Heart right ventricle (tissue), 16 donors: Measurements from ENCODE around the gene ATP6V1E1. TPM values are rescaled to one million over a fixed set of nuclear protein-coding genes. Genes with fewer than 3 reads are reported as not detected.
A peak's percentile ranks its signal among the peaks of the same experiment; 100 is the strongest.
"Not testable (repeated sequence)": the region's sequence is repeated elsewhere in the genome, so short reads cannot be mapped to it uniquely, and the experiment has no call there.

Experiments used
- ATAC-seq, 8 donors: fragments of 200-7000 bp; cut with Tn5 transposase; one replicate each; pipeline ENCODE4 v1.9.1; 2020; ENCODE audit warnings: mild to moderate bottlenecking in 8 of 8, moderate library complexity in 8 of 8, moderate number of reproducible peaks in 1 of 8
- DNase-seq, 2 donors: peaks; one replicate each; pipeline ENCODE4 v3.0.0-alpha.2; 2020
- H3K27ac ChIP-seq, 10 donors: fragments of 200-600 bp; sonication (generic) in 2 of 10; one replicate each; pipeline versions ENCODE4 v1.5.0 to v1.8.0; 2020 to 2022; ENCODE audit warnings: mild to moderate bottlenecking in 3 of 10
- H3K27me3 ChIP-seq, 7 donors: fragments of 200-600 bp; one replicate each; pipeline ENCODE4 v1.8.0; 2021 to 2022; ENCODE audit warnings: mild to moderate bottlenecking in 2 of 7
- H3K36me3 ChIP-seq, 9 donors: fragments of 200-600 bp; sonication (generic) in 1 of 9; one replicate each; pipeline versions ENCODE4 v1.5.0 to v1.8.0; 2020 to 2022; ENCODE audit warnings: mild to moderate bottlenecking in 2 of 9
- H3K4me1 ChIP-seq, 9 donors: fragments of 200-600 bp; sonication (generic) in 1 of 9; one replicate each; pipeline versions ENCODE4 v1.5.0 to v1.8.0; 2020 to 2022; ENCODE audit warnings: mild to moderate bottlenecking in 4 of 9
- H3K4me3 ChIP-seq, 10 donors: fragments of 200-600 bp; sonication (generic) in 2 of 10; one replicate each; pipeline versions ENCODE4 v1.5.0 to v1.8.0; 2020 to 2022; ENCODE audit warnings: mild to moderate bottlenecking in 7 of 10, moderate library complexity in 2 of 10
- H3K9me3 ChIP-seq, 11 donors: fragments of 200-600 bp in 10 of 11; sonication (generic) in 2 of 11; one replicate each; pipeline versions ENCODE4 v1.5.0 to v1.8.0; 2013 to 2022; ENCODE audit warnings: mild to moderate bottlenecking in 2 of 11, control low read depth in 1 of 11, moderate library complexity in 1 of 11
- CTCF ChIP-seq, 9 donors: fragments of 200-600 bp; sonication (generic) in 2 of 9; IDR thresholded peaks; one replicate each; pipeline versions ENCODE4 v1.5.0 to v1.8.0; 2021 to 2022; ENCODE audit warnings: antibody characterized with exemption in 9 of 9, mild to moderate bottlenecking in 5 of 9, moderate library complexity in 1 of 9
- WGBS, 2 donors: extraction: QIAGEN DNeasy Blood & Tissue Kit; methylation state at CpG; one replicate each; pipeline ENCODE4 v1.1.7; 2013; ENCODE audit warnings: inconsistent platforms in 1 of 2; 5-methylcytosine and 5-hydroxymethylcytosine counted together
- intact Hi-C, 10 donors: fragments of 100-400 bp; cut with DNase I; formaldehyde crosslinking; loops; one replicate each; pipeline versions ENCODE4 v1.11.1 to v1.14.2; 2022
- polyA plus RNA-seq, 2 donors: library from polyadenylated mRNA; stranded (reverse); fragments of 200-250 nt; gene quantifications; one replicate each; pipeline ENCODE4 v1.2.3, GENCODE V29; 2013
- total RNA-seq, 10 donors: library from RNA; stranded (reverse); fragmentation: NEBNext Ultra II Directional in 3 of 10; extraction: Animal tissue kit (Norgen Biotek cat#: 25700) in 3 of 10; gene quantifications; one replicate each; pipeline versions ENCODE4 v1.2.1 to v1.2.4, GENCODE V29; 2021 to 2023
- donor health status: Arrhythmogenic right ventricular cardiomyopathy.
- donor health status: ischemic (EF 13 %, LVEDD 7.1; RV severe dilation, severe dysfunction).
- donor health status: healthy with polysubstance abuse.
- donor health status: DM: no; HTN: yes; CAD: no.
- donor health status: DM: no; HTN: no; CAD: no.
- donor health status: ischemic (EF 25% LVEDD 6.9; RV normal size, moderate dysfunction).
- donor health status: ischemic (EF 25% LVEDD 5.7; RV mildly dilated, moderate dysfunction).
- donor health status: healthy.
- donor health status: DM: yes; HTN: yes; CAD: no.
- donor health status: Ischemic cardiomyopathy.
- donor health status: ischemic (EF 35%, LVEDD 5.7; RV mildly dilated, moderate dysfunction).
- donor health status: nonischemic (EF 11% LVEDD 7.7; RV severe dilation, severe dysfunction).
- donor health status: DM: yes; HTN: yes; CAD: no.
- donor health status: PGD.
- donor health status: ischemic (EF 29% LVEDD 5.4; RV normal size, mild dysfunction).
- donor health status: nonischemic (EF 23%, LVEDD 6.1; RV moderate dilation, normal function).

The ATP6V1E1 gene
- total and polyA plus RNA-seq, 12 donors = 73.4 to 278 (median 218) TPM

GRCh38 chr22:17575151-17575550 is 53.4 kb downstream of the ATP6V1E1 start:
- Histone ChIP-seq H3K27ac (no peak overlapping the region), H3K4me1 (peaks cover 11 to 26% (median 20%) of the 10 kb centered on the region in 9 donors), H3K36me3 (no peaks in the 10 kb centered on the region), H3K9me3 (no peaks in the 10 kb centered on the region), H3K4me3 (no peak overlapping the region), H3K27me3 (no peaks in the 10 kb centered on the region)
- no peak for TF ChIP-seq CTCF (IDR thresholded peaks at IDR 0.05)
- ATAC-seq = no peak
- intact Hi-C loops = no loop called here
- DNase-seq = no peak
- WGBS, 2 donors = 81 to 84% methylated on average over 5 of the region's 5 CpGs

- DNase-seq = peak; percentile 78 to 87
These were observed 57.5 kb downstream of the ATP6V1E1 start for GRCh38 chr22:17570851-17571631.

GRCh38 chr22:17569971-17570511 is 58.5 kb downstream of the ATP6V1E1 start:
- TF ChIP-seq CTCF (IDR thresholded peaks at IDR 0.05) = no peak
- no peaks in the 10 kb centered on the region for H3K27me3 ChIP-seq
- 25 to 26% methylated on average over 8 of the region's 8 CpGs for WGBS, 2 donors
- peak overlapping the region in 2 of 10 donors; percentile 20 to 51 for H3K4me3 ChIP-seq
- no peak for DNase-seq
- peak overlapping the region; percentile 57 to 94 (median 84) for H3K27ac ChIP-seq
- intact Hi-C loops = loop anchor here in 5 of 10 donors (2.0 to 10.0 kb wide), 5 partner anchors 57 to 217 kb away; partner anchors contain the start of genes BCL2L13 (in 3 of the 5) and ATP6V1E1 (in 2 of the 5)
- H3K36me3 ChIP-seq = no peaks in the 10 kb centered on the region
- H3K9me3 ChIP-seq = no peaks in the 10 kb centered on the region
- peaks cover 11 to 31% (median 27%) of the 10 kb centered on the region in 9 donors for H3K4me1 ChIP-seq
- peak in 7 of 8 donors; percentile 9 to 67 (median 46) for ATAC-seq

More at GRCh38 chr22:17570851-17571631, 57.5 kb downstream of the ATP6V1E1 start:
- peak overlapping the region in 9 of 10 donors; percentile 3 to 51 (median 41) for H3K4me3 ChIP-seq
- TF ChIP-seq CTCF (IDR thresholded peaks at IDR 0.05) = no peak
- H3K27me3 ChIP-seq = no peaks in the 10 kb centered on the region
- intact Hi-C loops = loop anchor here in 4 of 10 donors (2.0 to 5.0 kb wide), 3 partner anchors 56 to 216 kb away; partner anchors contain the start of genes BCL2L13 (in 3 of the 4) and ATP6V1E1 (in 2 of the 4)
- no peaks in the 10 kb centered on the region for H3K36me3 ChIP-seq
- H3K27ac ChIP-seq = peak overlapping the region; percentile 81 to 94 (median 86)
- H3K9me3 ChIP-seq = no peaks in the 10 kb centered on the region
- H3K4me1 ChIP-seq = peaks cover 11 to 35% (median 27%) of the 10 kb centered on the region in 9 donors
- ATAC-seq = peak; percentile 84 to 96 (median 94)
- 15 to 17% methylated on average over 21 of the region's 21 CpGs for WGBS, 2 donors

- Histone ChIP-seq H3K27ac (peak overlapping the region in 2 of 10 donors; percentile 35 to 39), H3K27me3 (no peaks in the 10 kb centered on the region), H3K9me3 (no peaks in the 10 kb centered on the region), H3K36me3 (no peaks in the 10 kb centered on the region), H3K4me1 (peaks cover 22 to 58% (median 44%) of the 10 kb centered on the region in 9 donors), H3K4me3 (no peak overlapping the region)
- intact Hi-C loops = loop anchor here in 2 of 10 donors (10.0 kb wide), 2 partner anchors 158 to 218 kb away; no protein-coding TSS in a partner anchor
- 80 to 91% methylated on average over 10 of the region's 10 CpGs for WGBS, 2 donors
- TF ChIP-seq CTCF (IDR thresholded peaks at IDR 0.05) = no peak
- ATAC-seq = no peak
- no peak for DNase-seq
These were observed 61.8 kb downstream of the ATP6V1E1 start for GRCh38 chr22:17566776-17567175.

GRCh38 chr22:17566016-17566687 is 62.4 kb downstream of the ATP6V1E1 start:
- intact Hi-C loops = loop anchor here in 2 of 10 donors (10.0 kb wide), 2 partner anchors 159 to 219 kb away; no protein-coding TSS in a partner anchor
- not testable (repeated sequence) for H3K36me3 ChIP-seq, H3K4me3 ChIP-seq, ATAC-seq, H3K9me3 ChIP-seq, H3K27me3 ChIP-seq, DNase-seq
- WGBS, 2 donors = 88 to 89% methylated on average over 17 to 19 of the region's 19 CpGs
- H3K27ac ChIP-seq = peak overlapping the region in 3 of 10 donors; percentile 1 to 39 (median 35)
- H3K4me1 ChIP-seq = peaks cover 18 to 51% (median 37%) of the 10 kb centered on the region in 9 donors
